C4-2B (cell line): Measurements from ENCODE around the gene DNAJC21.

Source experiments
- H3K27ac ChIP-seq: fragments of 450-650 bp; 2 replicates; pipeline ENCODE4 v1.5.1; 2017
- ZFX ChIP-seq: fragments of 450-650 bp; IDR thresholded peaks from 2 replicates; pipeline ENCODE4 v1.6.1; 2017
- TF ChIP-seq, protein P1 (sequence below): fragments of 450-650 bp; conservative IDR thresholded peaks from 2 replicates; pipeline ENCODE4 v1.5.1; 2017; ENCODE audit warnings: mild to moderate bottlenecking

DNAJC21 gene

DNA sequence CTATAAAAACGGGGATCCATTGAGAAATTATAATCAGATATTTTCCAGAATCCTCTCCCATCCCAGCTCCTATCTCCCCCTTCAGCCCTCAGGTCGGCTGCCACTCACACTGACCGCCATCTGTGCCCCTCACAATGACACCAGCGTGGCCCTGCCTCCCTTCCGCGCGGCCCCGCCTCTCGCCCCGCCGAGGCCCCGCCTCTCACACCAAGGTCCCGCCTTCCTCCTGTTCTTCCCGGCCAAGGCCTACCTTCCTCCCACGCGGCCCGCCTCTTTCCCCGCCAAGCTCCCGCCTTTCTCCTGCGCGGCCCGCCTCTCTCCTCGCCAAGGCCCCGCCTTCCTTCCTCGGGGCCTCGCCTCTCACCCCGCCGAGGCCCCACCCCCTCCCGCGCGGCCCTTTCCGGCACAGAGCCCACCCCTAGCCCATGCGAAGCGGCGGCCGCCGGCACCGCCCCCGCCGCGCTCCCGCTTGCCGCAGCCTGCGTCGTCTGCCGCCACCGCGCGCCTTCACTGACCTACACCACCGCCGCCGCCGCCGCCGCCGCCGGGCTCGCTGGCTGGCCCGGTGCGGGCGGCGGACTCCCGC lies at the start of gene DNAJC21:
Gene DNAJC21, plus strand, starts transcription at position 426 of the 586 bp plus-strand sequence. CDS start 261 bp downstream, outside the sequence.
- H3K27ac ChIP-seq = peak within 1 kb of the TSS; percentile 99
- TF ChIP-seq, protein P1, sequence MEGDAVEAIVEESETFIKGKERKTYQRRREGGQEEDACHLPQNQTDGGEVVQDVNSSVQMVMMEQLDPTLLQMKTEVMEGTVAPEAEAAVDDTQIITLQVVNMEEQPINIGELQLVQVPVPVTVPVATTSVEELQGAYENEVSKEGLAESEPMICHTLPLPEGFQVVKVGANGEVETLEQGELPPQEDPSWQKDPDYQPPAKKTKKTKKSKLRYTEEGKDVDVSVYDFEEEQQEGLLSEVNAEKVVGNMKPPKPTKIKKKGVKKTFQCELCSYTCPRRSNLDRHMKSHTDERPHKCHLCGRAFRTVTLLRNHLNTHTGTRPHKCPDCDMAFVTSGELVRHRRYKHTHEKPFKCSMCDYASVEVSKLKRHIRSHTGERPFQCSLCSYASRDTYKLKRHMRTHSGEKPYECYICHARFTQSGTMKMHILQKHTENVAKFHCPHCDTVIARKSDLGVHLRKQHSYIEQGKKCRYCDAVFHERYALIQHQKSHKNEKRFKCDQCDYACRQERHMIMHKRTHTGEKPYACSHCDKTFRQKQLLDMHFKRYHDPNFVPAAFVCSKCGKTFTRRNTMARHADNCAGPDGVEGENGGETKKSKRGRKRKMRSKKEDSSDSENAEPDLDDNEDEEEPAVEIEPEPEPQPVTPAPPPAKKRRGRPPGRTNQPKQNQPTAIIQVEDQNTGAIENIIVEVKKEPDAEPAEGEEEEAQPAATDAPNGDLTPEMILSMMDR = no peak
- no peak for TF ChIP-seq ZFX

DNA sequence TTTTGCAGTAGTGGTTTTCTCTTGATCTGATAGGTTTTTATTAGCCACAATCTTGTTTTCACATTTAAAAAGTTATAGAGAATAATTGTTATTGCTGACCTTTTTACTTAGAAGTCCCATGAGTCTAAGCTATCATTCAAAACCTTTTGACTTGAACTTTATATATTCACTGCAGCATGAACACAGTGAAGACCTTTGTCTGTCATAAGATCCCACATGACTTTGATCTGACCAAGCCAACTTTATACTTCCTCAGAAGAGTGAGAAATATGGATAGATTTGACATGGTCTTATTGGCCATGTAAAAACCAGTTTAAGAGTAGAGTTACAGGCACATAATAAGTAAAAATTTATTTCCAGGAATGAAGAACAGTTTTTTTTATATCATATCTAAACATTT lies 48.1 kb upstream of the DNAJC21 start:
- TF ChIP-seq, protein P1 = no peak
- TF ChIP-seq ZFX = no peak

DNA sequence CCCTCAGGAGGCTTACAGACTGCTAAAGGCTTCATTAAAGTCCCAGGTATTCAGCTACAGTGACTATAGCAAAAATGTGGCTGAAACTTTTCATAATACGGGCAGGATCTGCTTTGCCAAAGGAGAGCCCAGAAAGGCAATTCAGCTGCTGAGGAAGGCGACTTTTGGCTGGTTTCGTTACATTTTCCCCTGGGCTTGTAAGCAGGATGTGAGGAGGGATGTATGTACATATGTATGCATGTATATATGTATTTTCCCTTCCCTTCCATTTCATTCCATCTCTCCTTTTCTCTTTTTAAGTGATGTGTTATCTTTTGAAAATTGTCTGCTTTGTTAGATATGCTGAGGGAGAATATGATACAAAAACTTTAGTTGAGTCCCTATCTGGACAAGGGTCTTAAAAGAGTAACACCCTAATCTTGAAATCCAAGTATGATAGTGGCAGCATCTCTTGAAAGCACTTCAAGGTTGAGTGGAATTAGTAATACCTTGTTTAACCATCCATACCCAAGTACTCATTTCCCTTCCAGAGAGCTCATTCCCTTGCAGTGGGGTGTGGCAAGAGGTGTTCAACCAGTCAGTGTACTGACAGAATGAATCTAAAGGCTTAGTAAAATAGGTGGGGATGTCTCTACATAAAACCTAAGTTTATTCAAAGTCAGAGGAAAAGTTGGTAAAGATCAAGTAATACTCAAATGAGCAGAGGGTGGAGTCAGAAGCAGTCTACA lies 42.8 kb upstream of the DNAJC21 start:
- no peak overlapping the region for H3K27ac ChIP-seq
- TF ChIP-seq, protein P1 = no peak
- TF ChIP-seq ZFX = no peak

More for the DNA sequence above, 48.1 kb upstream of the DNAJC21 start:
- no peak overlapping the region for H3K27ac ChIP-seq

DNA sequence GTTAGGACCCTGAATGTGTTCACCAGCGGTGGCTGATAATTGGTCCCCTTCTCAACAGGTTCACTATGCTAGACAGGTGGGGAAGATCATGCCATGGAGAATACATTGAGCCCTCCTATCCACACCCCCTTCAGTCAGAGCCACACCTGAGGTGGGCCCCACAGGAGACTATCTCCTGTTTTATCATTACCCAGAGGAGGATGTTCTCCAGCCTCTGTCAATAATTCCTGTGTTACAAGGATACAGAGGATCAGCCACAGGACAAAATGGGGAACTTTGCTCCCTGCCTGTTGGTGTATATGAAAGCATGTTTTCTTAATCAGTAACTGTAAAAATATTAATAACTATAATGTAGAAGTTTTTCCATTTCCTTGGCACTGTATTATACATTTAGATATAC lies 40.0 kb upstream of the DNAJC21 start:
- TF ChIP-seq ZFX = no peak
- TF ChIP-seq, protein P1 = no peak
- no peak overlapping the region for H3K27ac ChIP-seq

DNA sequence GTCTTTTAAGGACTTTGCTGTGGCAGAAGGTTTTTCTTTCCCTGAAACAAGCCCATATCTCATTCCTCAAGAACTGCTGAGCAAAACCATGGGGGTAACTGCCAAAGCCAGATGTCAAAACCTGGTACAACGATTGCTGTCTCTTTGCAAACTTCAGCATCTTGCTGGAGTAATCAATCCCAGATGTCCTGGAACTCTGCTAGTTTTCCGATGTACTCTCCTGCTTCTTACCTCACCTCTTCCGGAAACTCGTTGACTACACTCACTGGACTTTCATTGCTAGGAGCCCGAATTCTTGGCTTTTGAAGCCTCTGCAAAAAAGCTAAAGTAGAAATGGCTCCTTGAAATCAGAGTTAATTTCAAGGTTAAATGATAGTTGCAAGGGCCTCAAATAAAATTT lies 37.4 kb upstream of the DNAJC21 start:
- H3K27ac ChIP-seq = no peak overlapping the region
- TF ChIP-seq, protein P1 = no peak
- TF ChIP-seq ZFX = no peak

DNA sequence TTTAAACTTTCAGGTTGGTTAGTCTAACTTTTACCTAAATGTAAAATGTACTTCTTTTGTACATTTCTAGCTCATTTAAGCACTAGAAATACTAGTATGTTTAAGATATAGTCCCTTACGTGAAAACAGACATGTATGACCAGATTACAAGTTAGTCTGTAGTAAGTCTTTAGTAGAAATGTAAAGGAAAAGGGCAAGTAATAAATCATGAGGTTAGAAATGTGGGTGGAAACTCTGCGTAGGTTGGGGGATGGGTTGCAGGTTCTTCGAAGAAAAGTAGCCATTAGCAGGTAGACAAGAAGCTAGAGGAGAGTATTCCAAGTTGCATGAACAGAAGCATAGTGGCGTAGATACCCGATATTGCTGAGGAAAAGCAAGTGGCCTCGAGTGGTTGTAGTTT lies 36.9 kb upstream of the DNAJC21 start:
- TF ChIP-seq ZFX = no peak
- TF ChIP-seq, protein P1 = no peak
- no peak overlapping the region for H3K27ac ChIP-seq

DNA sequence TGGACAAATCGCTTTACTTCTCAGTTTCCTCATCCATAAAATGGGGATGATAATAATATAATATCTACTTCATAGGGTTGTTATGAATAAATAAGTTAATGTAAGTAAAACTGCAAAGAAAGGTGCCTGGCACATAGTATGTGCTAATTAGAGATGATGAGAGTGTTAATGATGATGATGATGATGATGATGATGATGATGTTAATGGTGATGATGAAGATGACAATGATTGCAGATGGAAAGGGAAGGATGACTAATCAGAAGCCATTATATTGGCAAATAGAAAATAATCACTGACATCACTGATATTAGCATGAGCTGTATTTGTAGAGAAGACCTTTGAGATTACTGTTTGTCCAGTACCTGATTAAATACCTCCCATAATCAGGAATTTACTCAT lies 34.6 kb upstream of the DNAJC21 start:
- no peak for TF ChIP-seq ZFX
- TF ChIP-seq, protein P1 = no peak
- H3K27ac ChIP-seq = no peak overlapping the region
